Astrocyte of the spinal cord (primary cell): ENCODE measurements around the gene SLC2A6.

Source experiments
- DNase-seq: peaks from one replicate; pipeline ENCODE4 v3.0.0; 2011; ENCODE audit warnings: low read depth, low spot score
- H3K4me3 ChIP-seq: 2 replicates; pipeline ENCODE4 v1.5.1; 2011; ENCODE audit warnings: low read depth, mild to moderate bottlenecking, low read length, moderate library complexity
- CTCF ChIP-seq: IDR thresholded peaks from 2 replicates; pipeline ENCODE4 v1.5.1; 2012; ENCODE audit warnings: low read depth, mild to moderate bottlenecking, low read length, inconsistent platforms
- in situ Hi-C: cut with HindIII; loops from 2 replicates; pipeline ENCODE4 v1.10.0; 2017; ENCODE audit warnings: low sequenced_read_pairs

The SLC2A6 gene

GRCh38 chr9:133489253-133490190 is 10.6 kb upstream of the SLC2A6 start:
- in situ Hi-C loops, result no loop called here
- no peak for TF ChIP-seq CTCF
- DNase-seq, result no peak
- H3K4me3 ChIP-seq, result no peak overlapping the region

- in situ Hi-C loops, result no loop called here
- TF ChIP-seq CTCF, result no peak
- DNase-seq, result no peak
- H3K4me3 ChIP-seq, result no peak overlapping the region
Measured at GRCh38 chr9:133488686-133489252, 9.9 kb upstream of the SLC2A6 start.

GRCh38 chr9:133487331-133487725 is 8.4 kb upstream of the SLC2A6 start:
- no peak for DNase-seq
- in situ Hi-C loops, result no loop called here

GRCh38 chr9:133485531-133486260 is 6.8 kb upstream of the SLC2A6 start:
- H3K4me3 ChIP-seq, result no peak overlapping the region
- in situ Hi-C loops, result no loop called here
- TF ChIP-seq CTCF, result peak; percentile 6
- no peak for DNase-seq

More at GRCh38 chr9:133487331-133487725, 8.4 kb upstream of the SLC2A6 start:
- no peak for TF ChIP-seq CTCF
- no peak overlapping the region for H3K4me3 ChIP-seq

- no peak for DNase-seq
- no peak for TF ChIP-seq CTCF
- no peak overlapping the region for H3K4me3 ChIP-seq
- in situ Hi-C loops, result no loop called here
Measured at GRCh38 chr9:133484671-133485437, 6.0 kb upstream of the SLC2A6 start.

GRCh38 chr9:133483611-133484010 is 4.7 kb upstream of the SLC2A6 start:
- no peak overlapping the region for H3K4me3 ChIP-seq
- in situ Hi-C loops, result no loop called here
- no peak for TF ChIP-seq CTCF
- no peak for DNase-seq
